NCI-H2196 (cell line): ENCODE data around the gene SEMA5B.

Experiments
- DNase-seq: peaks from one replicate; lab custom pipeline; 2025; ENCODE audit not compliant: unreplicated experiment; lab: John Stamatoyannopoulos, UW

The SEMA5B gene

DNA sequence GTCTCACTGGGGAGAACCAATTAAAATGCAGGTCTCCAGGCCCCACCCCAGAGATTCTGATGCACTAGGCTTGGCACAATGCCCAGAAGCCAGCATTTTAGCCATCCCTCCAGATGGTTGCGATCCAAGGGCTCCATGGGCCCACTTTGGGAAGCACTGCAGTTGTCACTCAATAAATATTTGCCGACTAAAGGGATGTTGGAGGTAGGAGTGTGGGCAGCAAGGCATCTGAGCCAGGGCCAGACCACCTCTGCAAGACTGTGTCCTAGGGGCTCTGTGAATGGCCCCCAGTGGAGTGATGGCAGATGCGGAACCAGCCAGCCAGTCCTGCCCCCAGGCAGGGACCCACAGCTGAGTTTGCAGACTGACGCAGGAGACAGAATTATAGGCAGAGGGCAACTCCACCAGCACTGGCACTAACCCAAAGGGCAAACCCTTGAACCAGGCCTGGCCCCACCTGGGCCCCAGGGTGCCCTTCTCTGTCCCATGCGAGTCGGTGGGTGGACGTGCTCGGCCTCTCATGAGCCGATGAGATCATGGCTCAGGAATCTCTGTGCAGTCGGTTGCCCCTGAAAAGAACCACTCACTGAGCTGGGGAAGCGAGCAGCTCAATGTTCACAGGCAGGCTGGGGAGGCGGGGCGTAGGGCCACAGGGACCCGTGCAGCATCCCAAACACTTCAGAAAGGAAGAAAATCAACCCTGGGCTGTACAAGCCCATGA, 49.7 kb downstream of the SEMA5B start:
- peak; percentile 18 for DNase-seq

GRCh38 chr3:122975924-122976293, 51.7 kb downstream of the SEMA5B start:
- DNase-seq = no peak

DNA sequence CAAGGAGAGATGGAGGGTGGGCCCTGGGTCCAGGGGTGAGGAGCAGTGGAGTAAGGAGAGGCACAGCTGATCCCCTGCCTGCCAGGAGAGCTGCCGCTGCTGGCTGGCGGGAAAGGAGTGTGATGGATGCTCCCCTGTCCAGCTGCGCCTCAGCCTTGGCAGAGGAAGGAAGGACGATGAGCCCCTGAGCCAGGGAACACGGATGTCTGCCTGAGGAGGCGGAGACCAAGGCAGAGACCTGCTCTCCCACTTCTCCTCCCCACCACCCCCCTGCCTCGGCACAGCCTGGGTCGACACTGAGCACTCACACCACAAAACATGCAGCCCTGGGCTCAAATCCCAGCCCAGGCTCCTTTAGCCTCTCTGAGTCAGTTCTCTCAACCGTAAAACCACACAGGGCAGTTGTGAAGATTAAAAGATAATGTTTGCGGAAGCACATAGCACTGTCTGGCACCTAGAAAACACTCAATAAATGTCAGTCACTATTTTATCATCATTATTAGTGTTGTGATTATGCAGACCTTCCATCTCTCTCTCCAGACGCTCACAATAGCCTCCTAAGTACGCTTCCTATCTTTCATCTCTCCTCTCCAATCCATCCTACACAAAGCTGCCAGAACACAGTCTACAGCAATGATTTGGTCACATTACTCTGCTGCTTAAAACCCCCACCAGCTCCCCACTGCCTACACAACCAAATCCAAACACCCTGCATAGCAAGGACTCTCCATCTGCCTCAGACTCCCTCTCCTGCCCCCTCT, 52.2 kb downstream of the SEMA5B start:
- peak; percentile 55 for DNase-seq

DNA sequence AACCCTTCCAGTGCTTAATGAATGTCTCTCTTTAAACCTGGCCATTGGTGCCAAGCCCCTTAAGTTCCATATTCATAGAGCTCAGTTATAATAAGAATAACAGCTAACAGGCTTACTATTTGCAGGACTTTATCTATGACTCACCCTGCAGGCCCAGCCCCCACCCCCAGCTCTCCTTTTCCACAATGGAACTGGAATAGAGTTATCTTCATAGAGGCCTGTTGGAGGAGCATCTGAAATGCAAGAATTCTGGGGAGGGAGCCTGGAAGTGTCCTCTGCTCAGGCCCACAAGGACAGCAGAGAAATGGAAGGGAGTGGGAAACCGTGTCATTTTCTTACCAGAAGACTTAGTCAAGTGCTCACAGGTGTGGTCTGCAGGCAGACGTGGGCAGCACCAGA, 52.8 kb downstream of the SEMA5B start:
- no peak for DNase-seq

DNA sequence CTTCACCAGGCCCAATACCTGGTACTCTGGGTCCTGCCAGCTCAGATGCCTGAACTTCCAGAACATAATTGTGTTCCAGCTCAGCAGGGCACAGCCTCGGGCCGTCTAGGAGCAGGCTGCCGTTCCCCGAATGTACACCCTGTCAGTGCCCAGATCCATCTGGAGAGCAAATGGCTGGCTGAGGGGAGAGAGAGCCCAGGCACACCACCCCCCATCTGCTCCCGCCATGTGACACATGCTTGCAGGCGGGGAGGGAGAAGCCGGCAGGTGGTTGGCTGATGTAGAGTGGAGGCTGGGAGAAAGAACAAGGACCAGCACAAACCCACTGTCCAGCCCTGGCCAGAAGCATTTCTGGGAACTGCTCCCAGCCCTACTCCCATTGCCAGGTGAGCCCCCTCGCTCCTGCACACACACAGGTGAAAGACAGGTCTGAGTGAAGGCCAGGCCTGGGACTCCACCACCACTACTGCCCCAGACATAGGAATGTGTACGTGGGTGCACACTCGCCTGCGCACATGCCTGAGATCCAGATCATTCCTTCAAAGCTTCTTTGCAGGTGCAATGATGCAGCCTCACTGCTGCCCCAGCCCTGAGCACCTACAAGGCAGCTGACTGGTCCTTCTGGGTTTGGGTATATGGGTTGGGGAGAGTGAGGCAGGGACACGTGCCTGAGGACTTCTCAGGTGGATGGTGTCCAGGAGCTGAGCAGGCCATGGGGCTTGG, 53.5 kb downstream of the SEMA5B start:
- no peak for DNase-seq

DNA sequence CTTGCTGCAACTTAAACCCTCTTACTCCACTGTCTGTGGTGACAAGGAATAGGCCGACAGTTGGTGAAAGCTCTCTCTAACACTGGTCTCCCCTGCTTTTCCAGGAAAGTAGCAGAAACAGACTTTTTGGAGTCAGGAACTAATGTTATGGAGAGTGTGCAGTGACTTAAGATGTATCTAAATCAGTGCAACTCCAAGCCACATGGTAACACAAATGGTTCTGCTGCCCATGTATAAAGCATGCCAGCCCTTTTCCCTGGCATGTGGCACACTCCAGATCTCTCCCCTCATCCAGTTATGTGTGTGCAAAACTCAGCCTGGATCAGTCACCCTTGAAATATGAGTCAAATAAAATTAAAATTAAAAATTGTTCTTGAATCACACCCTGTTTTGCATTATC, 55.4 kb downstream of the SEMA5B start:
- DNase-seq = no peak

GRCh38 chr3:122969585-122970469, 57.7 kb downstream of the SEMA5B start:
- DNase-seq = peak; percentile 29

- DNase-seq = no peak
Observed at GRCh38 chr3:122967765-122968164, 59.8 kb downstream of the SEMA5B start.

DNA sequence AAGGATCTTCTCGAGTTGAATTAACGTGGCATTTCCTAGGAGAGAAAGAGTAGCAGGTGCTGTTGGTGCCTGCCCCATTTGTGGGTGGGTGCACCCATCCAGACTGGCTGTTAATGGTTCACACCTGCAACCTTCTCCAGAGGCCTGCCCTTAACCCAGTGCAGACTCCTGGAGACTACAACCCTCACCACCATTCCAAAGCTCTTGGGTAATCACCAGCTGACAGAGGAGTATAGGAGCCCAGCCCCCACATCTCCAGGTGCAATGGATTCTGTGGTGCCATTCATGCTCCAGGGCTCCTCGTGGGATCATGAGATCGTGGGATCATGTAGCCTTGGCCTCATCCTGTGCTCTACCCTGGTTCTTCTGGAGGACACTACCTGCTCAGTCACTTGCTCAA, 60.2 kb downstream of the SEMA5B start:
- peak; percentile 18 for DNase-seq

GRCh38 chr3:122966045-122966444, 61.5 kb downstream of the SEMA5B start:
- no peak for DNase-seq

GRCh38 chr3:122964811-122965210, 62.8 kb downstream of the SEMA5B start:
- DNase-seq = no peak

DNA sequence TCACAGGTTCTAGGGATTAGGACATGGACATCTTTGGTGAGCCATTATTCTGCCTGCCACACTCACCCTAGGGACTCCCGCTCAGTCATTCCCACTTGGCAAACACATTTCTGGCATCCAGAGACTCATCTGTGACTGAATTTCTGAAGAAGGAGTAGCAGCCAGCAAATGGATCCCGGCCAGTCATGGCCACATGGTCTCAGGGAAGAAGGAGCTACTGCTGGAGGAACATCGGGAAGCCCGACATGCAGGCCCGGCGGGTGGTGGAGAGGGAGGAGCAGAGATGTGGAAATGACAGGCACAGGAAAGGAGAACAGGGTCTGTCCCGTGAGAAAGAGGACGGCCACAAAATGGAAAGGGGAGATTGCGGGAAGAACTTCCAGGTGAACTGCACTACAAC, 65.4 kb downstream of the SEMA5B start:
- DNase-seq = no peak

DNA sequence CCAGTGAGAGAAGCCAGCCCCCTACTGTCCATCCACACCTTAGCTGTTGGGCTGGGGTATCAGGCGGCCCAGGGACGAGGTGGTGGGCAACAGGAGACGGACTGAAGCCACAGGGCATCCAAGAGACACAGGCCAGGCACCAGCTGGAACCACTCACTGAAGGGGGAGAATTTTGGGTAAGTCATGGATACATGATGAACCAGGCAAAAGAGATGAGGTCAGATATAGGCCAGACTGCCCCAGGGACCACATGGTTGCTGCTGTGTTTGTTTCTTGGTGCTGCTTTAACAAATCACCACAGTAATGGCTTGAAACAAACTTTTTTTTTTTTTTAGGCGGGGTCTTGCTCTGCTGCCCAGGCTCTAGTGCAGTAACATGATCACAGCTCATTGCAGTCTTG, 66.4 kb downstream of the SEMA5B start:
- no peak for DNase-seq

- no peak for DNase-seq
Observed at GRCh38 chr3:122960652-122961051, 66.9 kb downstream of the SEMA5B start.

- DNase-seq = no peak
Observed at GRCh38 chr3:122959339-122959738, 68.2 kb downstream of the SEMA5B start.

- no peak for DNase-seq
Observed at GRCh38 chr3:122957707-122958689, 69.6 kb downstream of the SEMA5B start.

DNA sequence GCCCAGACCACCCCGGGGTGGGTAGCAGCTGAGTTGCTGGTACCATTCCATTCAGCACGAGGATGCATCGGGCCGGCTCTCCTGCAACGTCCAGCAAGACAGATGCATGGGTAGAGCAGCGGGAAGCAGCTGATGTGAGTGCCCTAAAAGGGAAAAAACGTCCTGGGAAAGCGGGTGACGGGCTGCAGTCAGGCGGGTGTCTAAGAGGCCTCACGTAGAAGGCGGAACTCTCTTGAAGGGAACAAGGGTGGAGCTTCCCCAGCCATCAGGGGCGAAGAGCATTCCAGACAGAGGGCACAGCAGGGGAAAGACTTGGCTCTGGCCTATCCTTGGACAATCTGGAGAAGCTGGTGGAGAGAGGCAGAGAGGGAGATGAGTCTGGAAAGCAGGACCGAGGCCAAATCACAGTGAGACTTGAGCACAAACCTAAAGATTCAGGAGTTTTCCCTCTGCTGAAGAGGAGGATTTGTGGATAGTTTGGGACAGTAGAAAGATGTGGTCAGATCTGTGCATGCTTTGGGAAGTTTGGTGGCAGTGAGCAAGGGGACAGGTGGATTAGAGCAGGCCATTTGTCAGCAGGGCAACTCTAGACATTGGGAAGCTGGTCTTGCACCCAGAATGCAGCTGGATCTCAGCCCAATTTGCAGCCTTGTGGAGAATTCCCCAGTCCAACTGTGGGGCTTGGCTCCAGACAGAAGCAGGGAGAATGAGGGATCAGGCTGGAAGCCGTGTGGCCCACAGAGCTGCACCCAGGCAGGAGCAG, 70.7 kb downstream of the SEMA5B start:
- DNase-seq = no peak

- DNase-seq = no peak
Observed at GRCh38 chr3:122955916-122956692, 71.5 kb downstream of the SEMA5B start.
